Measurements from ENCODE around the gene LETM1. TPM values are rescaled to one million over a fixed set of nuclear protein-coding genes. Genes with fewer than 3 reads are reported as not detected.

The LETM1 gene
- total RNA-seq = 53.8 and 65.3 TPM in 2 replicates

GRCh38 chr4:1856071-1856942 is at the start of gene LETM1:
TSS of gene LETM1 (minus strand) at chr4:1856156. CDS start at chr4:1855950, 206 bp downstream.

GRCh38 chr4:1870578-1871443 is 14.9 kb upstream of the LETM1 start, which contains the start of gene NSD2:
TSS of gene NSD2 (plus strand) at chr4:1871393. CDS start at chr4:1900655, 29,262 bp downstream.

GRCh38 chr4:1792832-1793495 is 63.0 kb downstream of the LETM1 start, which contains the start of gene FGFR3:
TSS of gene FGFR3 (plus strand) at chr4:1793293. CDS start at chr4:1793935, 642 bp downstream.

Other genes with a start within 250 kb of the LETM1 start
- 0.98 and 1.6 TPM in 2 replicates for gene FAM53A, start 171.8 kb downstream of the LETM1 start, total RNA-seq
- gene SLBP, start 143.8 kb downstream of the LETM1 start, total RNA-seq = 32.6 and 49.5 TPM in 2 replicates
- gene TMEM129, start 134.8 kb downstream of the LETM1 start, total RNA-seq = 22.0 and 23.4 TPM in 2 replicates
- 3.9 and 10.0 TPM in 2 replicates for gene TACC3, start 134.6 kb downstream of the LETM1 start, total RNA-seq
- 2.0 and 12.6 TPM in 2 replicates for gene FGFR3, start 62.9 kb downstream of the LETM1 start, total RNA-seq
- gene NSD2, start 15.2 kb upstream of the LETM1 start, total RNA-seq = 34.2 and 46.0 TPM in 2 replicates
- 30.5 and 38.5 TPM in 2 replicates for gene NELFA, start 152.8 kb upstream of the LETM1 start, total RNA-seq
- under 0.01 and 0.11 TPM in 2 replicates for gene NAT8L, start 203.2 kb upstream of the LETM1 start, total RNA-seq

Measured in placental epithelial cell (primary cell).